GM23248 (cell line): ENCODE data around the gene LPA. TPM values are rescaled to one million over a fixed set of nuclear protein-coding genes. Genes with fewer than 3 reads are reported as not detected.
"Not testable (repeated sequence)": the region's sequence is repeated elsewhere in the genome, so short reads cannot be mapped to it uniquely, and the experiment has no call there.

Experiments
- DNase-seq: peaks from one replicate; pipeline ENCODE4 v3.0.0-alpha.2; 2015
- H2AFZ ChIP-seq: fragments of 200-600 bp; sonication (generic); 2 replicates; pipeline ENCODE4 v1.6.1; 2016; ENCODE audit warnings: antibody characterized with exemption
- H3F3A ChIP-seq: fragments of 200-600 bp; sonication (generic); 2 replicates; pipeline ENCODE4 v1.6.1; 2016; ENCODE audit warnings: mild to moderate bottlenecking, antibody characterized with exemption, mixed run types; ENCODE audit not compliant: insufficient read depth
- H3K27ac ChIP-seq: fragments of 200-600 bp; sonication (generic); 2 replicates; pipeline ENCODE4 v1.5.1; 2016; ENCODE audit warnings: mild to moderate bottlenecking
- H3K27me3 ChIP-seq: fragments of 200-600 bp; sonication (generic); replicated peaks from 2 replicates; pipeline ENCODE4 v1.6.1; 2016; ENCODE audit warnings: mild to moderate bottlenecking; ENCODE audit not compliant: insufficient read depth
- H3K36me3 ChIP-seq: fragments of 200-600 bp; sonication (generic); 2 replicates; pipeline ENCODE4 v1.6.1; 2016; ENCODE audit warnings: low read depth, mild to moderate bottlenecking
- H3K4me1 ChIP-seq: fragments of 200-600 bp; sonication (generic); 2 replicates; pipeline ENCODE4 v1.6.1; 2016; ENCODE audit warnings: mild to moderate bottlenecking; ENCODE audit not compliant: insufficient read depth
- H3K4me2 ChIP-seq: fragments of 200-600 bp; sonication (generic); one replicate; pipeline ENCODE4 v1.6.1; 2016; ENCODE audit warnings: mild to moderate bottlenecking; ENCODE audit not compliant: unreplicated experiment
- H3K4me3 ChIP-seq: fragments of 200-600 bp; sonication (generic); 2 replicates; pipeline ENCODE4 v1.5.1; 2016; ENCODE audit warnings: mild to moderate bottlenecking
- H3K79me2 ChIP-seq: fragments of 200-600 bp; sonication (generic); 2 replicates; pipeline ENCODE4 v1.6.1; 2016; ENCODE audit warnings: mild to moderate bottlenecking; ENCODE audit not compliant: insufficient read depth
- H3K9ac ChIP-seq: fragments of 200-600 bp; sonication (generic); 2 replicates; pipeline ENCODE4 v1.6.1; 2016; ENCODE audit warnings: mild to moderate bottlenecking
- H3K9me2 ChIP-seq: fragments of 200-600 bp; sonication (generic); 2 replicates; pipeline ENCODE4 v1.6.1; 2016; ENCODE audit warnings: mixed run types, mild to moderate bottlenecking, moderate library complexity; ENCODE audit not compliant: insufficient read depth
- H3K9me3 ChIP-seq: fragments of 200-600 bp; sonication (generic); one replicate; pipeline ENCODE4 v1.6.1; 2017; ENCODE audit warnings: low read depth
- H4K20me1 ChIP-seq: fragments of 200-600 bp; sonication (generic); 2 replicates; pipeline ENCODE4 v1.6.0; 2016; ENCODE audit not compliant: insufficient read depth
- EZH2 ChIP-seq: fragments of 200-600 bp; sonication (generic); IDR thresholded peaks from 2 replicates; pipeline ENCODE4 v1.6.1; 2018; ENCODE audit warnings: antibody characterized with exemption, mild to moderate bottlenecking; ENCODE audit not compliant: insufficient read depth, poor library complexity, severe bottlenecking
- EZH2phosphoT487 ChIP-seq: fragments of 200-600 bp; sonication (generic); IDR thresholded peaks from 2 replicates; pipeline ENCODE4 v1.6.1; 2018; ENCODE audit warnings: antibody characterized with exemption, moderate library complexity, mild to moderate bottlenecking, low read depth; ENCODE audit not compliant: insufficient read depth
- whole genome bisulfite sequencing, 2 experiments: methylation state at CpG; one replicate each; pipeline ENCODE4 v1.1.6; 2015 to 2017; ENCODE audit warnings: low lambda C conversion rate in 2 of 2, low coverage in 1 of 2; ENCODE audit errors: missing lambda C conversion rate in 2 of 2; 5-methylcytosine and 5-hydroxymethylcytosine counted together
- in situ Hi-C: fragments of 300-500 bp; cut with MboI; formaldehyde crosslinking; loops from 2 replicates; pipeline ENCODE4 v1.15.0; 2020
- polyA plus RNA-seq: library from polyadenylated mRNA; unstranded; fragments of >200 nt; fragmentation: Nextera tagmentation; extraction: Ambion mirVana; gene quantifications from 2 replicates; pipeline ENCODE4 v1.2.1, GENCODE V29; 2016
- total RNA-seq: library from RNA; depleted of rRNA; stranded (reverse); fragments of >200 nt; shearing (Covaris generic); gene quantifications from 2 replicates; pipeline ENCODE4 v1.2.3, GENCODE V29; 2014

The LPA gene
- total and polyA plus RNA-seq, 2 experiments from 2014 or later, result not detected

DNA sequence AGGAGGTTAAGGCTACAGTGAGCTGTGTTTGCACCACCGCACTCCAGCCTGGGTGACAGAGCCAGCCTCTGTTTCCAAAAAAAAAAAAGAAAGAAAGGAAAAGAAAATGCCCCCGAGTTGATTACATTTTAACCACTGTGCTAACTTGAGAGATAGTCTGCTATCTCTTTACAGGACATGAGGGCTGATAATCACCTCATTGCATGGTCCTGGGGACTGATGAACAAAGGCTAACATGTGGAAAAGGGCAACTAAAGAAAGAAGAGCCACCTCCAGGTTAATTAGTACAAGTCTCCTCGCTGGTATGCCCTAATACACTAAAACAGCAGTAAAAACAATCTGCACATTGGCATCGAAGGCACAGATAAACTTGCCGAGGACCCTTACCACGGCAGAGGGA, 33.8 kb upstream of the LPA start:
- Histone ChIP-seq H3K79me2 (no peaks in the 10 kb centered on the region), H3K9me3 (no peaks in the 10 kb centered on the region), H4K20me1 (no peaks in the 10 kb centered on the region), H3K27me3 (no peaks in the 10 kb centered on the region), H3F3A (no peaks in the 10 kb centered on the region), H3K27ac (no peak overlapping the region), H3K4me3 (no peak overlapping the region), H3K4me1 (no peaks in the 10 kb centered on the region), H3K4me2 (no peak overlapping the region), H3K9me2 (no peaks in the 10 kb centered on the region), H3K9ac (no peak overlapping the region), H2AFZ (no peak overlapping the region), H3K36me3 (no peaks in the 10 kb centered on the region)
- no peak for DNase-seq
- no peak for TF ChIP-seq EZH2phosphoT487
- in situ Hi-C loops, result no loop called here
- 29 to 34% methylated on average over 5 to 6 of the region's 6 CpGs for WGBS, 2 experiments

DNA sequence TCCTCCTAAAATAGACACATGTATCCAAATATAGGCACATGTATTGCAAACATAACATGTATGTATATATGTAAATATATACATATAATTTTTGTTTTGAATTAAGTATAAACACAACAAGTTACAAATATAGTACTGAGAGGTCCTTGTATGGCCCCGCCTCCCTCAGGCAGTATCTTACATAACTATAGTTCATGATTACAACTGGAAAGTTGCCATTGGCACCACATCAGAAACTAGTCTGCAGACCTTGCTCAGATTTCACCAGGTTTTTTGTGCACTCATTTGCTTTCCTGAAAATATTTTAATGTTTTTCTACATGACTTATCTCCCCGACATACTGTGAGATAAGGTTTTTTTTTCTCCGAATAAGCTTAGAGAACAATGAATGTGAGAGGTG, 32.8 kb upstream of the LPA start:
- H3F3A ChIP-seq, H4K20me1 ChIP-seq, H2AFZ ChIP-seq, H3K27ac ChIP-seq, H3K36me3 ChIP-seq, H3K9me2 ChIP-seq, H3K4me1 ChIP-seq, H3K9ac ChIP-seq, H3K79me2 ChIP-seq, H3K9me3 ChIP-seq, H3K4me2 ChIP-seq, H3K4me3 ChIP-seq, H3K27me3 ChIP-seq, DNase-seq, in situ Hi-C loops: not testable (repeated sequence)
- WGBS, 2 experiments, result 32 to 41% methylated on average over 3 of the region's 3 CpGs

DNA sequence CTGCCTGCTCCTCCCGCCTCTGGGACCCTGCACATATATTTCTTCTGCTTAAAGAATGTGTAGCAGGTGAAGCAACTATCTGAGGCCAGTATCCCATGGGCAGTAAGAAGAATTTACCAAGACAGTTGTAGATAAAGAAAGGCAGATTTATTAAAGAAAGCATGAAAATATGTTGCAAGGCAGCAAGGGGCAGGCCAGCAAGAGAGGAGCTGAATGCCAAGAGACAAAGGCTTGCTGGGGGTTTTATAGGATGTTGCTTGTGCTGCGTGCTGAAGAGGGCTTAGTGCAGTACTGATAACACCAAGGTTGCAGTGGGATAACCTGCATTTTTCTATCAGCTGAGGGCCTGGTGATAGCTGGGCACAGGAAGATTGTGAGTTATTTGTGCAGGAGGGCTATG, 31.5 kb upstream of the LPA start:
- H3K9me2 ChIP-seq, H3F3A ChIP-seq, DNase-seq, H3K4me1 ChIP-seq, H3K36me3 ChIP-seq, in situ Hi-C loops, H3K27me3 ChIP-seq, H3K27ac ChIP-seq, H3K4me2 ChIP-seq, H3K79me2 ChIP-seq, H3K9ac ChIP-seq, H4K20me1 ChIP-seq, H3K9me3 ChIP-seq, H2AFZ ChIP-seq, H3K4me3 ChIP-seq: not testable (repeated sequence)
- 7 to 8% methylated on average over 2 of the region's 2 CpGs for WGBS, 2 experiments

DNA sequence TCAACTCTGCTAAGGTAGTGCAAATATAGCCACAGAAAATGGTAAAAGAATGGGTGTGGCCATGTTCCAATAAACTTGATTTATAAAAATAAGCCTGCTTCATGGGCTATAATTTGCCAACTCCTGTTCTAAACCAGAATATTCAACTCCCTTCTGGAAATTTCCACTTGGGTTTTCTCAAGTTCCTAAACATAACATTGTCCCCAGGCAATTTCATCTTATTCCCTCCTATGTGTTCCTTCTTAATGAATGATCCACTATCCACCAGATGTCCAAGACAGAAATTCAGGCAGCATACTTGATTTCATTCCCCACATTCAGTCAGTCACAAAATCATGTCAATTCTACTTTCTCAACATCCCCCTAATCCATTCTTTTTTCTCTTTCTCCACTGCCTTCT, 30.9 kb upstream of the LPA start:
- in situ Hi-C loops, H3K4me2 ChIP-seq: not testable (repeated sequence)
- peak; percentile 44 for DNase-seq

DNA sequence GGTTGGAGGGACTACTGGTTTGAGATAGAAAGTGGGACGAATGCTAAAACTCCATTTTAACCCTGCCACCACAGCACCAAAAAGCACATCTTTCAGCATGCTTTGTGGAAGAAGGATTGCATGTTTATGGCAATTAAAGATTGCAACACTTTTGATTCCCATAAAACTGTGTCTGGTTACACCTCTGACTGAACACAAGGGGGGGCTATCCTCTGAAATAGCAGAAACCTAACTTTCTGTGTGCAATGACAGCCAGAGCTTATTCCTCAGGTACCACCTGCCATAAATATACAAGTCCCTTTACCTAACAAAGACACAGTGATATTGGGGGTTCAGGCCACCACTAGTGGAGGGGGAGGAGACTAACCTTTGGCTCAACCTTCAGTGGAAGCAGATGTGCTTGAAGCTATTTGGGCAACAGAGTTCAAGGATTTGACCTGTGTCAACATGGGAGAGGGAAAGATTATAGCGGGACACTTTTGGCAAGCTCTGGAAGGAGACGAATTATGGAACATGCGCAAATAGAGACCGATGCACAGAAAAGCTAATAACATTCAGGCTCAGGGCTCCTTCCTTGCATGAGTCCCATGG, 28.4 kb upstream of the LPA start:
- H3K27me3 ChIP-seq, result no peaks in the 10 kb centered on the region
- H3K9ac ChIP-seq, result no peak overlapping the region
- no peak overlapping the region for H3K4me2 ChIP-seq
- DNase-seq, result peak; percentile 4
- no peaks in the 10 kb centered on the region for H3K9me2 ChIP-seq
- no peaks in the 10 kb centered on the region for H3K36me3 ChIP-seq
- H3K9me3 ChIP-seq, result no peaks in the 10 kb centered on the region
- 61 to 67% methylated on average over 5 of the region's 5 CpGs for WGBS, 2 experiments
- H3K27ac ChIP-seq, result no peak overlapping the region
- H3K79me2 ChIP-seq, result no peaks in the 10 kb centered on the region
- H2AFZ ChIP-seq, result no peak overlapping the region
- no peaks in the 10 kb centered on the region for H4K20me1 ChIP-seq
- TF ChIP-seq EZH2 (no peak), EZH2phosphoT487 (no peak)
- no peaks in the 10 kb centered on the region for H3K4me1 ChIP-seq
- in situ Hi-C loops, result no loop called here
- no peaks in the 10 kb centered on the region for H3F3A ChIP-seq
- no peak overlapping the region for H3K4me3 ChIP-seq

More for the DNA sequence above, 30.9 kb upstream of the LPA start:
- H3F3A ChIP-seq, H3K27me3 ChIP-seq, H3K27ac ChIP-seq, H2AFZ ChIP-seq, H3K9me3 ChIP-seq, H3K9ac ChIP-seq, H4K20me1 ChIP-seq, H3K79me2 ChIP-seq, H3K4me3 ChIP-seq, H3K4me1 ChIP-seq, H3K9me2 ChIP-seq, H3K36me3 ChIP-seq: not testable (repeated sequence)
